HepG2 (cell line): ENCODE measurements around the gene PLPPR3. TPM values are rescaled to one million over a fixed set of nuclear protein-coding genes. Genes with fewer than 3 reads are reported as not detected.
A peak's percentile ranks its signal among the peaks of the same experiment; 100 is the strongest.

Source experiments
- BORCS8-MEF2B ChIP-seq: sonication (generic); formaldehyde crosslinking; IDR thresholded peaks from 2 replicates; pipeline ENCODE4 v1.8.0; 2022; ENCODE audit warnings: mild to moderate bottlenecking, missing genetic modification reagents
- CENPX ChIP-seq: sonication (generic); formaldehyde crosslinking; IDR thresholded peaks from 2 replicates; pipeline ENCODE4 v1.9.0; 2021; ENCODE audit warnings: mild to moderate bottlenecking, missing genetic modification reagents, moderate library complexity
- NFKB2 ChIP-seq: sonication (generic); formaldehyde crosslinking; IDR thresholded peaks from 2 replicates; pipeline ENCODE4 v1.4.0; 2020; ENCODE audit warnings: missing genetic modification reagents, borderline replicate concordance
- NFRKB ChIP-seq: fragments of 450-650 bp; IDR thresholded peaks from 2 replicates; pipeline ENCODE4 v1.6.1; 2017
- ZNF607 ChIP-seq: sonication (generic); formaldehyde crosslinking; IDR thresholded peaks from 2 replicates; pipeline ENCODE4 v1.5.1; 2020; ENCODE audit warnings: missing genetic modification reagents, mild to moderate bottlenecking, borderline replicate concordance
- ZNF850 ChIP-seq: sonication (generic); formaldehyde crosslinking; conservative IDR thresholded peaks from 2 replicates; pipeline ENCODE4 v1.9.0; 2021; ENCODE audit warnings: mild to moderate bottlenecking, missing genetic modification reagents
- polyA plus RNA-seq, 8 experiments: library from polyadenylated mRNA; depleted of rRNA in 3 of 8; stranded (reverse) in 7 of 8; unstranded in 1 of 8; fragments of >200 nt; fragmentation: Illumina TruSeq in 4 of 8; extraction: Trizol in 4 of 8; gene quantifications; 2 replicates each; pipeline versions ENCODE4 v1.2.1 to v1.2.3, GENCODE V29; 2011 to 2016; ENCODE audit warnings: low read depth in 4 of 8, missing spikeins in 1 of 8, mixed read lengths in 1 of 8; ENCODE audit not compliant: insufficient read depth in 1 of 8
- total RNA-seq, 5 experiments: library from RNA; depleted of rRNA; stranded (reverse); fragments of >200 nt; fragmentation: Illumina TruSeq; extraction: Trizol; gene quantifications; 2 replicates each; pipeline ENCODE4 v1.2.3, GENCODE V29; 2016; ENCODE audit warnings: low read depth in 1 of 5
- TF ChIP-seq, protein P1 (sequence below), 2 experiments: sonication (generic) in 1 of 2; formaldehyde crosslinking in 1 of 2; IDR thresholded peaks; 2 replicates each; pipeline versions ENCODE4 v1.5.1 to v1.6.1; 2011 to 2020; ENCODE audit warnings: borderline replicate concordance in 1 of 2, low read depth in 1 of 2, low read length in 1 of 2, mild to moderate bottlenecking in 1 of 2, missing genetic modification reagents in 1 of 2, moderate library complexity in 1 of 2
- TF ChIP-seq, protein P2 (sequence below): sonication (generic); formaldehyde crosslinking; IDR thresholded peaks from 2 replicates; pipeline ENCODE4 v1.5.0; 2020; ENCODE audit warnings: mild to moderate bottlenecking, missing genetic modification reagents
- TF ChIP-seq, protein P3 (sequence below): sonication (generic); formaldehyde crosslinking; IDR thresholded peaks from 2 replicates; pipeline ENCODE4 v1.5.0; 2020; ENCODE audit warnings: mild to moderate bottlenecking, missing genetic modification reagents, borderline replicate concordance
- TF ChIP-seq, protein P4 (sequence below): sonication (generic); formaldehyde crosslinking; IDR thresholded peaks from 2 replicates; pipeline ENCODE4 v1.8.1; 2023; ENCODE audit warnings: mild to moderate bottlenecking, missing genetic modification reagents

The PLPPR3 gene
- total and polyA plus RNA-seq, 2 of the 13 experiments (the other 11 are each of a cell fraction or from before 2014, with no cell fraction given) = 0.07 to 0.16 TPM

DNA sequence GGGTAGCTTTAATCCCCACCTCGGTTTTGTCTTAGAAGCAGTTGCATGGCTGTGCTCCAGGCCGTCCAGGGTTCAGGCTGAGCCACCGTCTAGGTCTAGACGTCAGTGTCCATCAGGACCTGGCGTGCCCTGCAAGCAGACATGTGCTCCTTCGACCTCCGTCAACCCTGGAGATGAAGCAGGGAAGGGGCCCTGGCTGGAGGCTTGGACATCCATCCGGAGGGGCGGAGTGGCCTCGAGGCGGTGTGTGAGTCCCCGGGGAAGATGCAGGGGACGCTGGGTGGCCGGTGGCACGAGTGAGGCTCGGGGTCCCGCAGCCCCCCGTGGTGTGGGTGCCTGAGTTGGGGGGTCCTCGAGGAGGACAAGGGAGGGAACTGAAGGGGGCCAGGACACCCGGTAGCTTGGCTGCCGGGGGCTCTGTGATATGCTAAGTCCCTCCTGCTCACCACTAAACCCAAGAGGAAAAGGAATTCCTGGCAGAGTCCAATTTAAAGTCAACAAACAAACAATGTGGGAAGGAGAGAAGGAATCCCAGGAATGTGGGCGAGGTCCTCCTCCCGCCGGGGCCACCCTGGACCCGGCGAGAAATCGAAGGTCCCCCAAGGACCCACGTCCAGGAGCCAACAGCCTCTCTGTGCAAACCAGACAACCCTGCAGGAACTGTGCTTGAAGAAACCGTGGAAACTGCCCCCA lies 39.4 kb downstream of the PLPPR3 start (continued):
- TF ChIP-seq, protein P1, sequence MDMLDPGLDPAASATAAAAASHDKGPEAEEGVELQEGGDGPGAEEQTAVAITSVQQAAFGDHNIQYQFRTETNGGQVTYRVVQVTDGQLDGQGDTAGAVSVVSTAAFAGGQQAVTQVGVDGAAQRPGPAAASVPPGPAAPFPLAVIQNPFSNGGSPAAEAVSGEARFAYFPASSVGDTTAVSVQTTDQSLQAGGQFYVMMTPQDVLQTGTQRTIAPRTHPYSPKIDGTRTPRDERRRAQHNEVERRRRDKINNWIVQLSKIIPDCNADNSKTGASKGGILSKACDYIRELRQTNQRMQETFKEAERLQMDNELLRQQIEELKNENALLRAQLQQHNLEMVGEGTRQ (IDR thresholded peaks at IDR 0.05; ENCODE audit: low read depth, low read length) = no peak
- TF ChIP-seq, protein P1 (CRISPR knock-in tag; IDR thresholded peaks at IDR 0.05; ENCODE audit: borderline replicate concordance) = no peak
- TF ChIP-seq CENPX (CRISPR knock-in tag) (no peak), ZNF607 (CRISPR knock-in tag) (no peak), ZNF850 (CRISPR knock-in tag) (no peak), NFKB2 (CRISPR knock-in tag) (no peak), BORCS8-MEF2B (CRISPR knock-in tag) (no peak), NFRKB (no peak)
- TF ChIP-seq, protein P2, sequence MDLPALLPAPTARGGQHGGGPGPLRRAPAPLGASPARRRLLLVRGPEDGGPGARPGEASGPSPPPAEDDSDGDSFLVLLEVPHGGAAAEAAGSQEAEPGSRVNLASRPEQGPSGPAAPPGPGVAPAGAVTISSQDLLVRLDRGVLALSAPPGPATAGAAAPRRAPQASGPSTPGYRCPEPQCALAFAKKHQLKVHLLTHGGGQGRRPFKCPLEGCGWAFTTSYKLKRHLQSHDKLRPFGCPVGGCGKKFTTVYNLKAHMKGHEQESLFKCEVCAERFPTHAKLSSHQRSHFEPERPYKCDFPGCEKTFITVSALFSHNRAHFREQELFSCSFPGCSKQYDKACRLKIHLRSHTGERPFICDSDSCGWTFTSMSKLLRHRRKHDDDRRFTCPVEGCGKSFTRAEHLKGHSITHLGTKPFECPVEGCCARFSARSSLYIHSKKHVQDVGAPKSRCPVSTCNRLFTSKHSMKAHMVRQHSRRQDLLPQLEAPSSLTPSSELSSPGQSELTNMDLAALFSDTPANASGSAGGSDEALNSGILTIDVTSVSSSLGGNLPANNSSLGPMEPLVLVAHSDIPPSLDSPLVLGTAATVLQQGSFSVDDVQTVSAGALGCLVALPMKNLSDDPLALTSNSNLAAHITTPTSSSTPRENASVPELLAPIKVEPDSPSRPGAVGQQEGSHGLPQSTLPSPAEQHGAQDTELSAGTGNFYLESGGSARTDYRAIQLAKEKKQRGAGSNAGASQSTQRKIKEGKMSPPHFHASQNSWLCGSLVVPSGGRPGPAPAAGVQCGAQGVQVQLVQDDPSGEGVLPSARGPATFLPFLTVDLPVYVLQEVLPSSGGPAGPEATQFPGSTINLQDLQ (CRISPR knock-in tag) = no peak
- TF ChIP-seq, protein P3, sequence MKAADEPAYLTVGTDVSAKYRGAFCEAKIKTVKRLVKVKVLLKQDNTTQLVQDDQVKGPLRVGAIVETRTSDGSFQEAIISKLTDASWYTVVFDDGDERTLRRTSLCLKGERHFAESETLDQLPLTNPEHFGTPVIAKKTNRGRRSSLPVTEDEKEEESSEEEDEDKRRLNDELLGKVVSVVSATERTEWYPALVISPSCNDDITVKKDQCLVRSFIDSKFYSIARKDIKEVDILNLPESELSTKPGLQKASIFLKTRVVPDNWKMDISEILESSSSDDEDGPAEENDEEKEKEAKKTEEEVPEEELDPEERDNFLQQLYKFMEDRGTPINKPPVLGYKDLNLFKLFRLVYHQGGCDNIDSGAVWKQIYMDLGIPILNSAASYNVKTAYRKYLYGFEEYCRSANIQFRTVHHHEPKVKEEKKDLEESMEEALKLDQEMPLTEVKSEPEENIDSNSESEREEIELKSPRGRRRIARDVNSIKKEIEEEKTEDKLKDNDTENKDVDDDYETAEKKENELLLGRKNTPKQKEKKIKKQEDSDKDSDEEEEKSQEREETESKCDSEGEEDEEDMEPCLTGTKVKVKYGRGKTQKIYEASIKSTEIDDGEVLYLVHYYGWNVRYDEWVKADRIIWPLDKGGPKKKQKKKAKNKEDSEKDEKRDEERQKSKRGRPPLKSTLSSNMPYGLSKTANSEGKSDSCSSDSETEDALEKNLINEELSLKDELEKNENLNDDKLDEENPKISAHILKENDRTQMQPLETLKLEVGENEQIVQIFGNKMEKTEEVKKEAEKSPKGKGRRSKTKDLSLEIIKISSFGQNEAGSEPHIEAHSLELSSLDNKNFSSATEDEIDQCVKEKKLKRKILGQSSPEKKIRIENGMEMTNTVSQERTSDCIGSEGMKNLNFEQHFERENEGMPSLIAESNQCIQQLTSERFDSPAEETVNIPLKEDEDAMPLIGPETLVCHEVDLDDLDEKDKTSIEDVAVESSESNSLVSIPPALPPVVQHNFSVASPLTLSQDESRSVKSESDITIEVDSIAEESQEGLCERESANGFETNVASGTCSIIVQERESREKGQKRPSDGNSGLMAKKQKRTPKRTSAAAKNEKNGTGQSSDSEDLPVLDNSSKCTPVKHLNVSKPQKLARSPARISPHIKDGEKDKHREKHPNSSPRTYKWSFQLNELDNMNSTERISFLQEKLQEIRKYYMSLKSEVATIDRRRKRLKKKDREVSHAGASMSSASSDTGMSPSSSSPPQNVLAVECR (CRISPR knock-in tag) = peak; percentile 65; the same call in 1 of the 2 replicates
- TF ChIP-seq, protein P4, sequence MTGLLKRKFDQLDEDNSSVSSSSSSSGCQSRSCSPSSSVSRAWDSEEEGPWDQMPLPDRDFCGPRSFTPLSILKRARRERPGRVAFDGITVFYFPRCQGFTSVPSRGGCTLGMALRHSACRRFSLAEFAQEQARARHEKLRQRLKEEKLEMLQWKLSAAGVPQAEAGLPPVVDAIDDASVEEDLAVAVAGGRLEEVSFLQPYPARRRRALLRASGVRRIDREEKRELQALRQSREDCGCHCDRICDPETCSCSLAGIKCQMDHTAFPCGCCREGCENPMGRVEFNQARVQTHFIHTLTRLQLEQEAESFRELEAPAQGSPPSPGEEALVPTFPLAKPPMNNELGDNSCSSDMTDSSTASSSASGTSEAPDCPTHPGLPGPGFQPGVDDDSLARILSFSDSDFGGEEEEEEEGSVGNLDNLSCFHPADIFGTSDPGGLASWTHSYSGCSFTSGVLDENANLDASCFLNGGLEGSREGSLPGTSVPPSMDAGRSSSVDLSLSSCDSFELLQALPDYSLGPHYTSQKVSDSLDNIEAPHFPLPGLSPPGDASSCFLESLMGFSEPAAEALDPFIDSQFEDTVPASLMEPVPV (CRISPR knock-in tag) = 0 out of 2 replicates have a peak, but pooled peaks have one; percentile 53
